Memory B cell (primary cell): Measurements from ENCODE around the gene DQX1.
A peak's percentile ranks its signal among the peaks of the same experiment; 100 is the strongest.

Experiments used
- ATAC-seq: fragments of 150-1000 bp; cut with Tn5 transposase; 2 replicates; pipeline ENCODE4 v1.10.0; 2021; ENCODE audit warnings: low read depth, mild to moderate bottlenecking, moderate library complexity
- DNase-seq, 2 donors: peaks; one replicate each; pipeline ENCODE4 v3.0.0; 2022; ENCODE audit warnings: low spot score in 2 of 2
- H3K27ac Mint-ChIP-seq: one replicate; pipeline ENCODE4 v1.8.0; 2022; ENCODE audit warnings: mild to moderate bottlenecking, moderate library complexity, mixed read lengths
- H3K27me3 Mint-ChIP-seq: one replicate; pipeline ENCODE4 v1.8.0; 2022; ENCODE audit warnings: mixed read lengths
- H3K36me3 Mint-ChIP-seq: one replicate; pipeline ENCODE4 v1.8.0; 2022; ENCODE audit warnings: mild to moderate bottlenecking, mixed read lengths
- H3K4me1 Mint-ChIP-seq: one replicate; pipeline ENCODE4 v1.8.0; 2022; ENCODE audit warnings: mixed read lengths
- H3K4me3 Mint-ChIP-seq: one replicate; pipeline ENCODE4 v1.8.0; 2022; ENCODE audit warnings: mild to moderate bottlenecking, moderate library complexity, mixed read lengths
- H3K9me3 Mint-ChIP-seq: one replicate; pipeline ENCODE4 v1.8.0; 2022; ENCODE audit warnings: mixed read lengths

The DQX1 gene

DNA sequence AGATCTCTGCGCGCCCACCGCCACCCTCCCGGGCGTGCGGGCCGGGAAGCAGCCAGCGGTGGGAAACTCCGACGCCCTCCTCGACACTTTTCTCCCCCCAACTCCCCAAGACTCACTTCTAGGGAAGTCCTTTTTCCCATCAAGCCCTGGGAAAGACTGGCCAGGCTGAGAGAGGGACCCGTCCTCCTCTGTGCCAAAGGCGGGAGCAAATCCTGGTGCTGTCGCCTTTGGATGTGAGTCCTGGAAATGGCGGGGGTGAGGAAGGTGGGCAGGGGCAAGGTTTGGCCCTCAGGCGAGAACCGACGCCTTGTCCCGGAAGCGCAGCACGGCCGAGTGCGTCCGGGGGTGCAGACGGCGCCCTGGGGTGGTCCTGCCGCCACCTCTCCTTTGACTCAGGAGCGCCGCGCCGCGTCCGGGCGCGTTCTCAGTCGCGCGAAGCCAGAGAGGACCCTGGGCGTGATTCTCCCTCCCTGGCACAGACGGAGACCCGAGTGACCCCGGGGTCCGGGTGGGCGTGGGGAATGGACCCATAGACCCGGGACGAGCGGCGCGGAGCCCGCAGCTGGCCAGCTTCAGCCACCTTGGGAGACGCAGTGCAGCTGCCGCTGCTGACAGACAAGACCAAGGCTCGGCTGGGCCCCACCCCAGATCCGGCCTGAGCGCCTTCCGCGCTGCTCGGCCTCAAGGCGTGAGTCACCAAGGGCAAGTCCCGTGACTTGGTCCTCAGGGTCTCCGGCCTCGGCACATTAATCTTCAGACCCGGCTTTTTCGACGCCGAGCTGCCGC is 23.1 kb downstream of the DQX1 start:
- DNase-seq = peak; percentile 38 to 55
- Mint-ChIP-seq H3K9me3 (no peaks in the 10 kb centered on the region), H3K36me3 (peaks cover 20% of the 10 kb centered on the region)

GRCh38 chr2:74502147-74502719 is 23.8 kb downstream of the DQX1 start:
- no peaks in the 10 kb centered on the region for H3K9me3 Mint-ChIP-seq
- no peak for ATAC-seq
- H3K27ac Mint-ChIP-seq = no peak overlapping the region
- H3K27me3 Mint-ChIP-seq = peaks cover 23% of the 10 kb centered on the region
- H3K4me1 Mint-ChIP-seq = peaks cover 32% of the 10 kb centered on the region
- peaks cover 20% of the 10 kb centered on the region for H3K36me3 Mint-ChIP-seq
- H3K4me3 Mint-ChIP-seq = peak overlapping the region; percentile 72
- DNase-seq = no peak

More for the DNA sequence above, 23.1 kb downstream of the DQX1 start:
- H3K27ac Mint-ChIP-seq = no peak overlapping the region
- H3K4me3 Mint-ChIP-seq = peak overlapping the region; percentile 72
- peaks cover 32% of the 10 kb centered on the region for H3K4me1 Mint-ChIP-seq
- ATAC-seq = no peak
- peaks cover 23% of the 10 kb centered on the region for H3K27me3 Mint-ChIP-seq

- Mint-ChIP-seq H3K36me3 (peaks cover 17% of the 10 kb centered on the region), H3K9me3 (no peaks in the 10 kb centered on the region), H3K4me3 (peak overlapping the region; percentile 56), H3K27me3 (peaks cover 23% of the 10 kb centered on the region), H3K4me1 (peaks cover 26% of the 10 kb centered on the region), H3K27ac (peak overlapping the region; percentile 15)
- no peak for DNase-seq
- ATAC-seq = no peak
Measured at GRCh38 chr2:74501335-74502071, 24.5 kb downstream of the DQX1 start.

GRCh38 chr2:74500578-74500946 is 25.5 kb downstream of the DQX1 start:
- Mint-ChIP-seq H3K27ac (no peak overlapping the region), H3K9me3 (no peaks in the 10 kb centered on the region), H3K36me3 (peaks cover 13% of the 10 kb centered on the region), H3K27me3 (peaks cover 22% of the 10 kb centered on the region), H3K4me1 (peaks cover 22% of the 10 kb centered on the region), H3K4me3 (no peak overlapping the region)
- DNase-seq = no peak
- no peak for ATAC-seq

DNA sequence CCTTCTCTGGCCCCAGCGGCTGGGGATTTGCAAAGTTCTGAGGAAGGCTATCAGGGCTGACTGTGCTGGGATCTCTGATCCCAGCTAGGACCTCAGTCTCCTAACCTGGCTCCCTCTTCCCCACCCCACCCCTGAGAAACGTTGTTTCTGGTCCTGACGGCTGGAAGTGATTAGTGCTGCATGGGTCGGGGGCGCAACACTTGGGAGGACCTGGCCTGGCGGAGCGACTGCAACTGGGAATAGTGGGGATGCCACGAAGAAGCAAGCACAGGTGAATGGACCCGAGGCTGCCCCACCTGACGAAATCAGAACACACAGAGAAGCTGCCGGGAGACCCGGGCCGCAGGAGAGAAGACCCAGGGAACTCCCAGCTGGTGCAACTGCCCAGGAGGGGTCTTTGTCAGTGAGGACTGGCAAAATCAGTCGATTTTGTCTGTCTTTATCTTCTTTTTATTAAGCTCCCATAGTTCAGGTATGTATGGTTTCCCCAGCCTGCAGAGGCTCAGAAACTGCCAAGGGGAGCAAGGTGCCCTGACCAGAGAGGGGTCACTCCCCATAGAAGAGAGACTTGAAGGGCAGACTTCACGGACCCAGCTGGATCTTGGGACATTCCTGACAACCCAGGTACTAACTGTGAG is 26.0 kb downstream of the DQX1 start:
- no peak for ATAC-seq
- Mint-ChIP-seq H3K27me3 (peaks cover 22% of the 10 kb centered on the region), H3K4me1 (peaks cover 20% of the 10 kb centered on the region), H3K27ac (no peak overlapping the region), H3K9me3 (no peaks in the 10 kb centered on the region), H3K4me3 (no peak overlapping the region), H3K36me3 (peaks cover 8% of the 10 kb centered on the region)
- no peak for DNase-seq

- no peaks in the 10 kb centered on the region for H3K9me3 Mint-ChIP-seq
- peaks cover 2% of the 10 kb centered on the region for H3K36me3 Mint-ChIP-seq
- peaks cover 16% of the 10 kb centered on the region for H3K4me1 Mint-ChIP-seq
- peaks cover 22% of the 10 kb centered on the region for H3K27me3 Mint-ChIP-seq
- peak within 1 kb of the TSS; percentile 82 for H3K4me3 Mint-ChIP-seq
- ATAC-seq (peak; percentile 34), DNase-seq (peak in 1 of 2 donors; percentile 40)
- peak within 1 kb of the TSS; percentile 17 for H3K27ac Mint-ChIP-seq
Measured at GRCh38 chr2:74499267-74499939, 26.6 kb downstream of the DQX1 start, which contains the start of gene LBX2. Gene LBX2, minus strand, starts transcription at chr2:74499603. Its CDS starts 66 bp downstream, at chr2:74499537.

- Mint-ChIP-seq H3K4me3 (peak overlapping the region; percentile 82), H3K36me3 (peaks cover 8% of the 10 kb centered on the region), H3K27ac (peak overlapping the region; percentile 17), H3K4me1 (peaks cover 13% of the 10 kb centered on the region), H3K27me3 (peaks cover 19% of the 10 kb centered on the region), H3K9me3 (no peaks in the 10 kb centered on the region)
- peak; percentile 26 for ATAC-seq
- peak; percentile 16 to 29 for DNase-seq
Measured at GRCh38 chr2:74498500-74499266, 27.3 kb downstream of the DQX1 start.

DNA sequence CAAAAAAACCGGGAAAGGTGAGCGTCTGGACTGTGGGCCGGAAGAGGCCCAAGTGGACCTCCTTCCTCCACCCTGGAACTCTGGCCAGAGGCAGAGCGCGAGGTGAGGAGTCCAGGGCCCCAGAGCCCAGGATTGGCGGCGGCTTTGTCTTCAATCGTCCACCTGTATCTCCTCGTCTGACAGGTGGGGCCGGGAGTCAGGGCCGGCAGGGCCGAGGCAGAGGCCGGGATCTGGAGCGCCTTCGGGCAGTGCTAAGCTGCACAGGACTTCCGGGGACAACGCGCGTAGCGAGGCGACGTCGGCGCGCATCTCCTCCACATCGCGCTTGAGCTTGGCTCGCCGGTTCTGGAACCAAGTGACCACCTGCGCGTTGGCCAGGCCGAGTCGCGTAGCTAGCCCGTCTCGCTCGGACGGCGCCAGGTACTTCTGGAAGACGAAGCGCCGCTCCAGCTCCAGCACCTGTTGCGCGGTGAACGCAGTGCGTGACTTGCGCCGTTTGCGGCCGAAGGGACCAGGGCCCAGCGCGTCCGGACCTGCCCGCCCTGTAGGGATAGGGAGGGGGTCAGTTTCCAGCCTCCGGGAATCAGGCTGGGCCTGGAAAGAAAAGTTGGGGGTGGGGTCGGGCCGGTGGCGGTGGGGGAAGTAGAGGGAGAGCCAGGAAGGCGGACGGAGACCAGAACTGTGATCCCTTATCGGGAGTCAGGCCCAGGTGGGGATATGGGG is 28.1 kb downstream of the DQX1 start:
- H3K9me3 Mint-ChIP-seq = no peaks in the 10 kb centered on the region
- DNase-seq = no peak
- H3K4me1 Mint-ChIP-seq = peaks cover 13% of the 10 kb centered on the region
- peaks cover 19% of the 10 kb centered on the region for H3K27me3 Mint-ChIP-seq
- H3K36me3 Mint-ChIP-seq = peaks cover 12% of the 10 kb centered on the region
- H3K27ac Mint-ChIP-seq = peak overlapping the region; percentile 17
- peak overlapping the region; percentile 82 for H3K4me3 Mint-ChIP-seq
- peak; percentile 28 for ATAC-seq

- ATAC-seq (no peak), DNase-seq (no peak)
- Mint-ChIP-seq H3K4me3 (peak overlapping the region; percentile 82), H3K4me1 (peaks cover 13% of the 10 kb centered on the region), H3K27me3 (peaks cover 17% of the 10 kb centered on the region), H3K9me3 (no peaks in the 10 kb centered on the region), H3K36me3 (peaks cover 17% of the 10 kb centered on the region), H3K27ac (no peak overlapping the region)
Measured at GRCh38 chr2:74496997-74497776, 28.8 kb downstream of the DQX1 start.

- ATAC-seq = no peak
- no peak for DNase-seq
- Mint-ChIP-seq H3K36me3 (peaks cover 28% of the 10 kb centered on the region), H3K27ac (no peak overlapping the region), H3K9me3 (no peaks in the 10 kb centered on the region), H3K27me3 (peaks cover 12% of the 10 kb centered on the region), H3K4me1 (peaks cover 10% of the 10 kb centered on the region), H3K4me3 (no peak overlapping the region)
Measured at GRCh38 chr2:74495440-74495839, 30.6 kb downstream of the DQX1 start.

- H3K27me3 Mint-ChIP-seq = peaks cover 3% of the 10 kb centered on the region
- no peaks in the 10 kb centered on the region for H3K9me3 Mint-ChIP-seq
- ATAC-seq (no peak), DNase-seq (no peak)
- H3K4me1 Mint-ChIP-seq = peaks cover 6% of the 10 kb centered on the region
- H3K27ac Mint-ChIP-seq = peak overlapping the region; percentile 56
- H3K36me3 Mint-ChIP-seq = peaks cover 39% of the 10 kb centered on the region
- no peak overlapping the region for H3K4me3 Mint-ChIP-seq
Measured at GRCh38 chr2:74493546-74493945, 32.5 kb downstream of the DQX1 start.
